HG02623 (cell line): Measurements from ENCODE around the gene TFEB.

Source experiments
- ATAC-seq: cut with Tn5 transposase; IDR thresholded peaks from one replicate; pipeline ENCODE4 v1.9.1; 2021; ENCODE audit warnings: moderate library complexity; ENCODE audit not compliant: unreplicated experiment

Gene TFEB

GRCh38 chr6:41739041-41739440, 3.6 kb upstream of the TFEB start:
- no peak for ATAC-seq

- no peak for ATAC-seq
Measured at GRCh38 chr6:41737591-41738130, 2.3 kb upstream of the TFEB start.

DNA sequence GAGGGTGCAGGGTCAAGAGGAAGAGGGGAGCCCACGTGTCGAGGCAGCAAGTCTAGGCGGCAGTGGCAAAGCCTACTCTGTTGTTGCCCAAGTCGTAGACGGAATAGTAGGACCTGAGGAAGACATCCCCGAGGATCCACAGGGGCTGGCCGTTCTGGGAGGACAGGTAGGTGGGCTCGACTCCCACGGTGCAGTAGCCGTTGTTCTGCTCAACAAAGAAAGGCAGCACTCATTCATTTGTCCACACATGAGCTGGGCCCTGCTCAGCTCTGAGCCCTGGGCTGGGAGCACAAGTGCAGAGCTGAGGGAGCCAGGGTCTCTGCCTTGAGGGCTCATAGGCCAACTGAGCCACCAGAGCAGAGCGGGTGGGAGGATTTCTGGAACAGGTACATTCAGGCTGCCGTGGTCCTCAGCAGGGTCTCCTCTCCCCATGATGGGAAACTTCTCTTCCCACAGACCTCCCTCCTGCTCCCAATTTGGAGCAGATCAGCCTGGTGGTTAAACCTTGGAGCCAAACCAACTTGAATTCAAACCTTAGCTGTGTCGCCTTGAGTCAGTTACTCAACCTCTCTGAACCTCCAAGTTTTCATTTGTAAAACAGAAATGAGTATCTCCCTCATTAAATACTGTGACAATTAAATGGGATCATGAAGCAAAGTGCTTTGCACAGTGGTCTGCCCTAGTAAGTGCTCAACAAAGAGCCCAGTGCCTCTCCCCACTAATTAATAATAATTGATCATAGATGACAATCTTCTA, 1.6 kb upstream of the TFEB start:
- no peak for ATAC-seq

- no peak for ATAC-seq
Measured at GRCh38 chr6:41736186-41736733, 852 bp upstream of the TFEB start.

- peak; percentile 14 for ATAC-seq
Measured at GRCh38 chr6:41734666-41735426, 562 bp downstream of the TFEB start.

GRCh38 chr6:41733707-41734665, 1.4 kb downstream of the TFEB start:
- peak; percentile 44 for ATAC-seq

GRCh38 chr6:41733360-41733706, 2.1 kb downstream of the TFEB start:
- ATAC-seq = no peak

DNA sequence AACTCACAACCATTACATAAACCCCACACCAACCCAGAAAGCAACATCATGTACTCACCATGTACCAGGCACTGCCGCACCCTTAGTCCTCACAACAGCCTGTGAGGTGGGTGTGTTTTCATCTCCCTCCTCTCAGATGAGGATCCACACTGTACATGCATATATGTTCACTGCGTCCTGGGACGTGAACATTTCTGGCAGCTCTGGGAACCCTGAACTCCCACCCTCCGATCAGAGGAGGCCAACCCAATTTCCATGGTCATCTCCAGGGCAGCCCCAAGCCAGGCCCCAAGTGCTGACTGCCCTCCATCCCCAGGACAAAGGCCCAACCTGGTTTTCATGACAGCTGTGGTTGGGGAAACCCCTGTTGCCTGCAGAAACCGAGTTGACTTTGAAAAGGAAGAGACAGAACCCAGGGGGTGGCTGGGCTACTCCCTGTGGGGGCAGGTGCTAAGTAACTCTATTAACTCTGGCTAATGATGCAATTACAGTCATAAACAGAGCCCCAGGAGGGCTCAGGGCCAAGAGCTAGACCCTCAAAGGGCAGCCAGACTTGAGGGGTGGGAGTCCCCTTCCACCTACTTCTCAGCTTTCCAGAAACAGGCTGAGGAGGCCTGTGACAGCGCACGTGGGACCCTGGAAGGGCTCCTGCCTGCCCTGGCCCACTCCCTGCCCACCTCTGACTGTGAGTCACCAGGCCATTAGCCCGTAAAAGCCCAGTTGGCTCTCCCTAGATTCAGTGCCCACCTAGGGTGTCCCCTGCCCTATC, 2.6 kb downstream of the TFEB start:
- peak; percentile 28 for ATAC-seq

DNA sequence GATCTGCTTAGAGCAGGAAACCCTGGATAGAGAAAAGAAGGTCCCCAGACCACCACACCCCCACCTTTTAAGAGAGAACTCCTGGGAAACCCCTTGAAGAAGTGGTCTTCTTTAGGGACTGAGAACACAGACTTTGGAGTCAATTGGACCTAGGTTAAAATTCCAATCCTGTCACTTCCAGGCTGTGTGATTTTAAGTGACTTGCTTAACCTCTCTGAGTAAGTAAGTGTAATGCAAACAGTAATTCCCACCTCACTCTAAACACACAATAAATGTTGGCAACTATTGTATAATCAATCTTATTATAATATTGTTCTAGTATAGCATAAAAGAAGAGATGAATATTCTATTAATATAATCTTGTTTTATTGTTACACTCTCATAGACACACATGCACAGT, 3.3 kb downstream of the TFEB start:
- ATAC-seq = no peak

DNA sequence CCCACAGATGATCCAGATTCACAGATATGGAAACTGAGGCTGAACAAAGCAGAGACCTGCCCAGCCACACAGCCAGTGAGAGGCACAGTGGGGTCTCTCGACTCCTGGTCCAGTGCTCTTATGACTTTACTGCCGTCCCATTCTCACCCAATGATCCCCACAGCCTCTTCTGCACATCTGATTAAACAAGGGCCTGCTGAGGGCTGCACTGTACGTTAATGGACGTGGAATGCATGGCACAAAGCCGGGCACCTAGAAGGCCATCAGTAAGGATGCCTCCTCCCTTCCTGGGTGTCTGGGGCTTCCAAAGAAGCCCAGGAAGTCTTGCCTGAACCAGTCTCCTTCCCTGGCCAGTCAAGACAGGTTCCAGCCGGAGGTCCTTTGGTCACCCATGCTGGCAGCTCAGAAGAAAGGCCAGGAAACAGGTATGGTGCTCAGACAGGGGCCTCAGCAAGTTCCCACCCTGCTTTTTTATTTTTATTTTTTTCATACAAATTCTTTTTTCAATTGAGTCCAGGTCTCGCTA, 3.8 kb downstream of the TFEB start:
- ATAC-seq = no peak

- ATAC-seq = no peak
Measured at GRCh38 chr6:41730531-41731436, 4.6 kb downstream of the TFEB start.

DNA sequence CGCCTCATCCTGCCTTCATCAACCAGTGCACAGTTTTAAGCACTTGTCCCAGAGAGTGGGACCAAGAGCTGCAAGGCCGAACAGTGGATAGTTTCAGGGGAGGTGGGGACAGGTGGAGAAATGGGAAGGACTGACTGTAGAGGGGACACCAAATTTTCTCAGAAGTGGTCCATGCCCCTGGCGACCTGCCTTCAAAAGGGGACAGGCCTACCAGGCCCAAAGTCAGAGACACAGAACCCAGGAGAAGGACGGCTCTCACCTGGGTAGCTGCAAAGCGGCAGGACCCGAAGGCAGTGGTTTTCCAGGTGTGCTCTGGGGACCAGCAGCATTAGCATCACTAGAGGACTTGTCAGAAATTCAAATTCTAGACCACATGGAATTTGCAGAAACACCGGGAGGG, 5.8 kb downstream of the TFEB start:
- no peak for ATAC-seq

- ATAC-seq = no peak
Measured at GRCh38 chr6:41728954-41729353, 6.5 kb downstream of the TFEB start.

GRCh38 chr6:41728073-41728936, 7.1 kb downstream of the TFEB start:
- no peak for ATAC-seq

- no peak for ATAC-seq
Measured at GRCh38 chr6:41727705-41728072, 7.7 kb downstream of the TFEB start.

GRCh38 chr6:41726876-41727275, 8.5 kb downstream of the TFEB start:
- no peak for ATAC-seq

GRCh38 chr6:41724586-41725501, 10.6 kb downstream of the TFEB start:
- ATAC-seq = no peak
